G401 (cell line): ENCODE data around the gene IRAK2. TPM values are rescaled to one million over a fixed set of nuclear protein-coding genes. Genes with fewer than 3 reads are reported as not detected.
"Not testable (repeated sequence)": the region's sequence is repeated elsewhere in the genome, so short reads cannot be mapped to it uniquely, and the experiment has no call there.

ENCODE experiments used
- DNase-seq: peaks from one replicate; pipeline ENCODE4 v3.0.0-alpha.2; 2015; ENCODE audit warnings: low spot score
- in situ Hi-C: cut with HindIII; loops from 2 replicates; pipeline ENCODE4 v1.10.0; 2016; ENCODE audit warnings: low sequenced_read_pairs, mixed read lengths
- total RNA-seq: library from RNA; depleted of rRNA; stranded (reverse); fragments of >200 nt; shearing (Covaris generic); gene quantifications from 2 replicates; pipeline ENCODE4 v1.2.3, GENCODE V29; 2014

Gene IRAK2
- total RNA-seq, 1 experiment from 2014 or later = 2.5 TPM

DNA sequence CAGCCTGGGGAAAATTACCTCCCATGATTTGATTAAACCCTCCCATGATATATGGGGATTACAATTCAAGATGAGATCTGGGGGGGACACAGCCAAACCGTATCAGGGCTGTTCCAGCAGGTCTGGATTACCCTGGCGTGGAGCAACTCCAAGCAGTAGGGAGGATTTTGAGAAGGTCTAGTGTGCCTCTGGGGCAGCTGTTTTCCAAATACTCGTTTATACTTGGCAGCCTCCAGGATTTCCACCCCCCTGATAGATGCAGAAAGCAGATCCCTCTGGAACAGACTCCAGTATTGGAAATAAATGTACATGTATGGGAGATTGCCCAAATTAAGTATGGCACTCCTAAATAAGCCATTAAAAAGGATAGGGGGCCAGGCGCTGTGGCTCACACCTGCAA lies 7.7 kb upstream of the IRAK2 start:
- no peak for DNase-seq
- in situ Hi-C loops = no loop called here

DNA sequence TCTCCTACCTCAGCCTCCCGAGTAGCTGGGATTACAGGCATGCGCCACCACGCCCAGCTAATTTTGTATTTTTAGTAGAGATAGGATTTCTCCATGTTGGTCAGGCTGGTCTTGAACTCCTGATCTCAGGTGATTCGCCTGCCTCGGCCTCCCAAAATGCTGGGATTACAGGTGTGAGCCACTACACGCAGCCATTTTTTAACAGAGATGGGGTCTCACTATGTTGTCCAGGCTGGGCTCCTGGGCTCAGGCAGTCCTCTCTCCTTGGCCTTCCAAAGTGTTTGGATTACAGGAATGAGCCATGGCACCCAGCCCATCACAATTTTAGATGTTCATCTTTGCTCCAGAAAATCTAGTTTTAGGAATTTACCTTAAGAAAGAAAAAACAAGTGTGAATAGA lies 6.2 kb upstream of the IRAK2 start:
- DNase-seq, in situ Hi-C loops: not testable (repeated sequence)

DNA sequence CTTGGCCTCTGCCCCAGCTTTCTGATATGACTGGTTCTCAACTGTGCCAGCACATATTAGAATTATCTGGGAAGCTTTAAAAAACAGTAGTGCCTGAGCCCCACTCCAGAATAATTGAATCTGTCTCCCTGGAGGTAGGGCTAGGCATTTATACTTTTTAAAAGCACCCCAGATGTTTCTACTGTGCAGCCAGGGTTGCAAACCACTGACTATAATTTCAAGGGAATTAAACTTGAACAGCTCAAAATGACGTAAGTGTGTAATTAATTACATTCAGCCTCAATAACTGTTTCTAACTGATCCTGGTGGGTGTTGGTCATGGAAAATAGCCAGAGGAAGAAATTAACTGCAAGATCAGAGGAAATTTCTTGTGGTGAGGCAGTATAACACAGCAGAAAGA lies 4.4 kb upstream of the IRAK2 start:
- in situ Hi-C loops = no loop called here
- no peak for DNase-seq

DNA sequence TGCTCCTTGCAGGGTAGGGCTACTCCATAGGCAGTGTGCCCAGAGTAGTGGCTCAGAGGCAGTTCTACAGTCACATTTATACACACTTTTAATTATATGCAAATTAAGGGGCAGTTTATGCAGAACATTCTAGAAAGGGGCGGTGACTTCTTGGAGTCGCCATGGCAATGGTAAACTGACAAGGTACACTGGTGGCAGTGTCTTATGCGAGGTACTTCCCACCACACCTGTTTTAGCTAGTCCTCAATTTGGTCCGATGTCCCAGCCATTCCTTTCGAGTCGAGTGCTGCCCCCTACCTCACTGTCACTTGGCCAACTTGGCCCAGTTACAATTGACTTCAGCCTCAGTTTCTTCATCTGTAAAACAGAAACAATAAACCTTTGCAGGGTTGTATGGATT lies 3.8 kb upstream of the IRAK2 start:
- DNase-seq = no peak
- in situ Hi-C loops = no loop called here

DNA sequence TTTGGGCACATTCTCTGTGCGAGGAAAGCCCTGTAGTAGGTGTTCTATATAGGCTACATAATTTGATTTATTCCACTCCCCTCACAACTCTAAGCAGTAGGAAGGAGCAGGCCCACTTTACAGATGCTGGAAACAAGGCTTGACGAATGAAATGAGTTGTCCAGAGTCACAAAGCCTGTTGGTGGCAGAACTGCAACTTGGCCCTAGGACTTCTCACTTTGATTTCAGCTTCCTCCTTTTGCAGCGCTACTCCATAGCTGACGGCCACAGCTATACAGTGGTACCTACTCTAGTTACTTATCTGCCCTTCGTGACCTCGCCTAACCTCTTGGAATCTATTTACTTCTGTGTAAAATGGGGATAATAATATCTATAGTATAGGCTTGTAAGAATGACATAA lies 2.5 kb upstream of the IRAK2 start:
- in situ Hi-C loops = no loop called here
- no peak for DNase-seq

DNA sequence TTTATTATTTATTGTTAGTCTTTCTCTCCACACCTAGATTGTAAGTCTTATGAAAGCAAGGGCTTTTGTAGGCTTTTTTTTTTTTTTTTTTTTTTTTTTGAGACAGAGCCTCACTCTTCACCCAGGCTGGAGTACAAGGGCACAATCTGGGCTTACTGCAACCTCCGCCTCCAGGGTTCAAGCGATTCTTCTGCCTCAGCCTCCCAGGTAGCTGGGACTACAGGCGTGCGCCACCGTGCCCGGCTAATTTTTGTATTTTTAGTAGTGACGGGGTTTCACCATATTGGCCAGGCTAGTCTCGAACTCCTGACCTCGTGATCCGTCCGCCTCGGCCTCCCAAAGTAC lies 546 bp upstream of the IRAK2 start:
- in situ Hi-C loops, DNase-seq: not testable (repeated sequence)

DNA sequence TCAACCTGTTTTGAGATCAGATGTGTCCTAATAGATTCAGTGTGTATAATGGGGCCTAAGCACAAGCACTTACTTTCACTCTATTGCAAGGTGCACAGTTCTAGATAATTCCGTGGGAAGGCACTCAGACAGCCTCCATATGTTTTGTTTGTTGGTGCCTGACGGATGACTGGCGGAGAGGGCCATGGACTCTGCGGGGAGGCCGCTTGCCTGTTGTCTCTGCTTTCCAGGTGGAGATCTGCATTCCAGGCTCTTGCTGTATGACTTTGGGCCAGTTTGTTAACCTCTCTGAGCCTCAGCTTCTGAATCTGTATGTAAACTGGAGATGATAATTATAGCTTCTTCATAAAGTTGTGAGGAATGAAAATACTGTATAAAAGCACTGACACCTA lies 1.5 kb downstream of the IRAK2 start:
- in situ Hi-C loops = no loop called here

DNA sequence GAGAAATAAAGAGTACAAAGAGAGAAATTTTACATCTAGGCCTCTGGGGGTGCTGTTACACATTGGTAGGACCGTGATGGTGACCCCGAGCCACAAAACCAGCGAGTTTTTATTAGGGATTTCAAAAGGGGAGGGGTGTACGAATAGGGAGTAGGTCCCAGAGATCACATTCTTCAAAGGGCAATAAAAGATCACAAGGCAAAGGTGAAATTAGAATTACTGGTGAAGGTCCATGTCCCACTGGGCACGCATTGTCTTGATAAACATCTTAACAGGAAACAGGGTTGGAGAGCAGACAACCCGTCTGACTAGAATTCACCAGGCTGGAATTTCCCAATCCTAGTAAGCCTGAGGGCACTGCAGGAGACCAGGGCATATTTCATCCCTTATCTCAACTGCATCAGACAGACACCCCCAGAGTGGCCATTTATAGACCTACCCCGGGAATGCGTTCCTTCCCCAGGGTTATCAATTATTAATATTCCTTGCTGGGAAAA lies 4.3 kb downstream of the IRAK2 start:
- DNase-seq = no peak
- in situ Hi-C loops = no loop called here

More for the DNA sequence above, 1.5 kb downstream of the IRAK2 start:
- peak; percentile 72 for DNase-seq

DNA sequence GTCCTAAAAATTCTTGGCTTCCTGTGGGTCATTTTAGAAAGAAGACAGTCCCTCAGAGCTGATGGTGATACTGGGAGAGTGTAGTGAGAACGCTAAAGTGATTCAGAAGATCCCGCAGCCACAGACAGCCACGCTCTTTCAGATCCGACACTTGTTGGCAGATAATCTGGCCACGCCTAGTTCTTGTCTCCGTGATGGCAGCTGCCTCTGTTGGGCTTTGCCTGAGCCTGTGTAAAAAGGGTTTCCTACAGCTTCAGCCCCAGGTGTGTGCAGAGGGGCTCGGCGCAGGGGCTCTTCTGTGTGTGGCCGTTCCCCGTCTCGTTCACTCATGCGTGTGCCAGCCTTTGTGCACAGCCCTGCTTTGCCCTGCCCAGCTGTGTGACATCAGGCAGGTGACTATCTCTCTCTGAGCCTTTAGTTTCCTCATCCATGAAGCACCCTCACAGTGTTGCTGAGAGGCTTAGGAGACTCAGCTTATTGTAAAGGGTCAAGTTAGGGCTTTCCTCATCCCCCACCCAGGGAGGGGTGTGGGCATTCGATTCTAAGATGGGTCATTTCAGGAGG lies 6.3 kb downstream of the IRAK2 start:
- DNase-seq = no peak
- in situ Hi-C loops = no loop called here

DNA sequence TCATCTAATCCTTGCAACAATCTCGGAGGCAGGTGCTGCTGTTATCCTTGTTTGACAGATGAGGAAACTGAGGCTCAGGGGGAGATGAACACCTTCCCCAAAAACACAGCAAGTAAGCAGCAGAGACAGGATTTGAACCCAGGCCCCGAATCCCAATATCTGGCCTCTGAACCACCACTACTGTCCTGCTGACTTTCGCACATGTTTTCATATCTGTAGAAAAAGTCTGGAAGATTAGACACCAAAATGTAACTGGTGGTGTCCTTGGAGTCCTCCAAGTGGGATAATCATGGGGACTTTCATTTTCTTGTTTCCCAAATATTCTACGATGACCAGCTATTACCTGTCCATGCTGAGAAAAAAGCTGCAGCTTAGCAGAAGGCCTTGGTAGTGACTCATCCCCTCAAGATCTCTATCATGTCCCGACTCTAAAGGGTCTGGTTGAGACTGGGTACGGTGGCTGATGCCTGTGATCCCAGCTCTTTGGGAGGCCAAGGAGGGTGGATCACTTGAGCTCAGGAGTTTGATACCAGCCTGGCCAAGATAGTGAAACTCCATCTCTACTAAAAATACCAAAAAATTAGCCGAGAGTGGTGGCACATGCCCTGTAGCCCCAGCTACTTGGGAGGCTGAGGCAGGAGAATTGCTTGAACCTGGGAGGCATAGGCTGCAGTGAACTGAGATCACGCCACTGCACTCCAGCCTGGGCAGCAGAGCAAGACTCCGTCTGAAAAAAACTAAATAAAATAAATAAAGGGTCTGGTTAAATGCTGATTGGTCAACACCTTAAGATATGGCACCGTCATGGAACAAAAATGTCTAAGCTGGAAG lies 8.6 kb downstream of the IRAK2 start:
- in situ Hi-C loops = no loop called here
- DNase-seq = no peak

DNA sequence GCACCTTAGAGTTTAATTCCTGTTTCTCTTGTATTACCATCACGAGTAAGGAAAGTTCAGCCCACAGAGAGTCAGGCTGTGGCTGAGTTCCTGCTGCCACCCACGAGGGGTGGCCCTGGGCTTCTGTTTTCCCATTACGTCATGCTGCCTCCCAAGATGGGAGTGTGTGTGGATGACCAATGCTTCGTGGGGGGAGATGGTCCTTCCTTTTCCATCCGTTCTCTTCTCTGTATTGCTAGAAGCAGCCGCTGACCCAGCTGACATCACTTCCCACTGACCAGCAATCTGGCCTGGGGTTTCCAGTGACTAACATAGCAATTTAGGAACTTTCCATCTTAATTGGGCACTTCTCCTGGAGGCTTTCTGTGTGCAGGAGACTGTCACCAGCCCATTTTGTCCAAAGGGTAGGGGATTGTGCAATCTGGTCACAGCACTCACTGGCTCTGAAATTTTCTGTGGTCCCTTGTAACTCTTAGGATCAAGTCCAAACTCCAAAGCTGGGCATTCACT lies 9.3 kb downstream of the IRAK2 start:
- in situ Hi-C loops = no loop called here
- no peak for DNase-seq

DNA sequence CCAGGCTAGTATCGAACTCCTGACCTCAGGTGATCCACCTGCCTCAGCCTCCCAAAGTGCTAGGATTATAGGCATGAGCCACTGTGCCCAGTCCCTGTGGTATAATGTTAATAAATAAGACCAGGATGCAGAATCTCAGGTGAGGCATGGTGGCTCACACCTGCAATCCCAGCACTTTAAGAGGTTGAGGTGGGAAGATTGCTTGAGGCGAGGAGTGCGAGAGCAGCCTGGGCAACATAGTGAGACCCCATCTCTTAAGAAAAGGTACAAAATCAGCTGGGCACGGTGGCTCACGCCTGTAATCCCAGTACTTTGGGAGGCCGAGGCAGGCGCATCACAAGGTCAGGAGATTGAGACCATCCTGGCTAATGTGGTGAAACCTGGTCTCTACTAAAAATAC lies 10.6 kb downstream of the IRAK2 start:
- DNase-seq, in situ Hi-C loops: not testable (repeated sequence)

DNA sequence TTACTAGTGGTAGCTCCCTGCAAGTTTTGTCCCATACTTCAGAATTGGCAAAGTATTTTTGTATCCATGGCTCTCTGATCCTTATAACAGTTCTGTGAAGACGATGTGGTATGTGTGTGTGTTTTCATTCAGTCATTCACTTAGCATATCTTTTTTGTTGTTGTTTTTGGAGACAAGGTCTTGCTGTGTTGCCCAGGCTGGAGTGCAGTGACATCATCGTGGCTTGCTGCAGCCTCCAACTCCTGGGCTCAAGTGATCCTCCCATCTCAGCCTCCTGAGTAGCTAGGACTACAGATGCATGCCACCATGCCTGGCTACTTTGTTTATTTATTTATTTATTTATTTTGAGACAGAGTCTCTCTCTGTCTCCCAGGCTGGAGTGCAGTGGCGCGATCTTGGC lies 11.4 kb downstream of the IRAK2 start:
- in situ Hi-C loops, DNase-seq: not testable (repeated sequence)

DNA sequence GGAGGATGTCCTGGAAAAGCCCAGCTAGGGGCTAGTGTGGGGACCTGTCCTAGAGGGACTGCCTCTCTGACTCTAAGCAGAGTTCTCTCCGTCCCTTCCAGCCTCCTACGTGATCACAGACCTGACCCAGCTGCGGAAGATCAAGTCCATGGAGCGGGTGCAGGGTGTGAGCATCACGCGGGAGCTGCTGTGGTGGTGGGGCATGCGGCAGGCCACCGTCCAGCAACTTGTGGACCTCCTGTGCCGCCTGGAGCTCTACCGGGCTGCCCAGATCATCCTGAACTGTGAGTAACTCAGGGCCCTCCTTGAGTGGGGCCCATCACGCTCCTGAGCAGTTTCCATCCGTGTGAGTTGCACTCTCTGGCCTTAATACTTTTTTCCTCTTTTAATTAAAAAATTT lies 13.0 kb downstream of the IRAK2 start:
- in situ Hi-C loops = no loop called here
- DNase-seq = no peak

DNA sequence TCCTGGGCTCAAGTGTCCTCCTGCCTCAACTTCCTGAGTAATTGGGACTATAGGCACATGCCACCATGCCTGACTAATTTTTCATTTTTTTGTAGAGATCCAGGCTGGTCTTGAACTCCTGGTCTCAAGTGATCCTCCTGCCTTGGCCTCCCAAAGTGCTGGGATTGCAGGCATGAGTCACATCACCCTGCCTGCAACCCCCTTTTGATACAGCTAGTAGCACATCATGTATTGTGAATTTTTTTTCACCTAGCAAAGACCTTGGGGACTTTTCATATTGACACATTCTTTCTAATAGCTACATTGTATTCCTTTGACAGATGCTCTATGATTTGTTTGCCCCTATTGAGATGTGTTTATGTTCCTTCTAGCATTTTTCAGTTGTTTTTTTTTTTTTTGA lies 14.2 kb downstream of the IRAK2 start:
- in situ Hi-C loops = no loop called here
- no peak for DNase-seq

DNA sequence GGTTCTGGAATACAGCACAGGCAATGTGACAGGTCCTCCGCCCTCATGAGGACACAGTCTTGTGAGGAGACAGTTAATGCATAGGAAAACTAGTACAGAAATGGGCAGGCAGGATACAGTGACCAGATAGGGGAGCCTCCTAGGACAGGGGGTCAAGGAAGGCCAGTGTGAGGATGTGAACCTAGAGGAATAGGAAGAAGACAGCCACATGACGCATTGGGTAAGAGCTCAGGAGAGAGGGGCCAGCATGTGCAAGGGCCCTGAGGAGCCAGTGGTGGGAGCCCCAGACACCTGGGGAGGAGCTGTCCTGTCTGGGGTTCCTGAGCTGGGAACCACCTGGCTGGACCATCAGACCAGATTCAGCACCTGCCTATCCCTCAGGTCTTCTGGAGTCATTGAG lies 15.6 kb downstream of the IRAK2 start:
- in situ Hi-C loops = no loop called here
- DNase-seq = no peak

DNA sequence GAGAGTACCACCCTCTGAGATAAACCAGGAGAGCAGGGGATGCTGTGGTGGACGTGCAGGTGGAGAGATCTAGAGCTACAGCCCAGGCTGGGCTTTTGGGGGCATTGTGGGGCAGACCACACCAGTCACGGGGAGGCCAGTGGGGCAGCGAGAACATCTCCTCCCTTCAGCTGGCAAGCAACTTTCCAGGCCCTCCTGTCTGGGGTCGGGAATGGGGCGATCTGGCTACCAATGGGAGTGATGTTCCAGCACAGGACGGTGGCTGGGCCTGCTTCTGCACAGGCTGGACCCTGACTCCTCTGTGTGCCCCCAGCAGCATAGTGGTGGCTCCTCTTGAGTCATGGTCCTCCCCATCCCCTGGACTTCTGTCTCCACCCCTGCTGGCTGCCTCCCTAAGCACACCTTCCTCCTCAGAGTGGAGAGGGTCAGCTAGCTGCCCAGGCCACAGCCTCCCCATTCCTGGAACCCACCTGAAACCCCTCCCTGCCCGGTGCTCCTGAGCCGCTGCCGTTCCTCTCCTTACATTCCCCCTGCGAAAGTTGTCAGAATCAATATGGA lies 16.1 kb downstream of the IRAK2 start:
- no peak for DNase-seq
- in situ Hi-C loops = no loop called here

DNA sequence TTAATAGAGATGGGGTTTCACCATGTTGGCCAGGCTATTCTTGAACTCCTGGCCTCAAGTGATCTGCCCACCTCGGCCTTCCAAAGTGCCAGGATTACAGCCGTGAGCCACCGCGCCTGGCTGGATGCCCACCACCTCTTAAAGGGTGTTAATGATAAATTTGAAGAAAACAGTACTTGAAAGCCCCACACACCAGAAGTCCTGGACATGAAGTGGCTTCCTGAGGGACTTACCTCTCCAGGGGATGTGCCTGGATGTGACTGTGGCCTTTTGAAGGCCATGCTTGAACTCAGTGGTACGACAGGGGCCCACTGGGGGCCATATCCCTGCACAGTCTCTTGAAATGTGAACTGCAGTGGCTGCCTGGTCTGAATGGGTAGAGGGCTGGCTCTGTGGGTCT lies 18.2 kb downstream of the IRAK2 start:
- DNase-seq = no peak
- in situ Hi-C loops = no loop called here

DNA sequence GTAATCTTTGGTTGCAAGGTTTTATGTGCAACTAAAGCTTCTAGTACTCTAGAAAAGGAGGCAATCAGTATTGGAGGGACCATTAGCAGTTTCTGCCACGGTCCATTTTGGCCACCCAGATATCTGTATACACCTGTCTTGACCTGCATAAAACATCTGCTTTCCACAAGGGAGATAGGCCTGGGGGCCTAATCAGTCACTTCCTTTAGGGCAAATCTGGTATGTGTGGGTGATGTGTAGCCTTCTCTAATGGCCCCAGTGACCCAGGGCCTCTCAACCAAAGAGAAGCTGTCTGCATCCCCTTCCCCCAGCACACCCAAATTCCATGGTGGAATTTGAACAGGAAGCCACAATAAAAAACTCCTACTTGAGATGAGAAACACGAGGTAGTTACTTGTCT lies 19.5 kb downstream of the IRAK2 start:
- in situ Hi-C loops = no loop called here
- no peak for DNase-seq
